Measurements from ENCODE around the gene NCMAP. TPM values are rescaled to one million over a fixed set of nuclear protein-coding genes. Genes with fewer than 3 reads are reported as not detected.
A peak's percentile ranks its signal among the peaks of the same experiment; 100 is the strongest.
"Not testable (repeated sequence)": the region's sequence is repeated elsewhere in the genome, so short reads cannot be mapped to it uniquely, and the experiment has no call there.

NCMAP gene
- total RNA-seq (2014; rRNA removed; shearing (Covaris generic)): not detected in 2 replicates

- DNase-seq (ENCODE audit: low spot score): no peak
Measured at GRCh38 chr1:24555591-24556413, at the start of gene NCMAP. TSS of gene NCMAP (plus strand) at chr1:24556087. CDS start at chr1:24595431, 39,344 bp downstream.

- no peak for DNase-seq (ENCODE audit: low spot score)
Measured at GRCh38 chr1:24506691-24507381, 49.1 kb upstream of the NCMAP start.

GRCh38 chr1:24507405-24507804, 48.5 kb upstream of the NCMAP start:
- no peak for DNase-seq (ENCODE audit: low spot score)

DNA sequence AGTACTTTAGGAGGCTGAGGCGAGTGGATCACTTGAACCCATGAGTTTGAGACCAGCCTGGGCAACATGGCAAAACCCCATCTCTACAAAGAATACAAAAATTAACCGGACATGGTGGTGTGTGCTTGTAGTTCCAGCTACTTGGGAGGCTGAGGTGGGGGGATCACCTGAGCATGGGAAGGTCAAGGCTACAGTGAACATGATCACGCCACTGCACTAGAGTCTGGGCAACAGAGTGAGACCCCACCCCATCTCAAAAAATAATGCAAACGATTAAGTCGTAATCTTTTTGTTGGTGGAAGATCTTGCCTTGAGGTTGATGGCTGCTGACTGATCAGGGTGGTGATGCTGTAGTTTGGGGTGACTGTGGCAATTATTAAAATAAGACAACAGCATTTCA, 47.0 kb upstream of the NCMAP start:
- no peak for DNase-seq (ENCODE audit: low spot score)

- DNase-seq (ENCODE audit: low spot score): no peak
Measured at GRCh38 chr1:24513706-24514105, 42.2 kb upstream of the NCMAP start.

DNA sequence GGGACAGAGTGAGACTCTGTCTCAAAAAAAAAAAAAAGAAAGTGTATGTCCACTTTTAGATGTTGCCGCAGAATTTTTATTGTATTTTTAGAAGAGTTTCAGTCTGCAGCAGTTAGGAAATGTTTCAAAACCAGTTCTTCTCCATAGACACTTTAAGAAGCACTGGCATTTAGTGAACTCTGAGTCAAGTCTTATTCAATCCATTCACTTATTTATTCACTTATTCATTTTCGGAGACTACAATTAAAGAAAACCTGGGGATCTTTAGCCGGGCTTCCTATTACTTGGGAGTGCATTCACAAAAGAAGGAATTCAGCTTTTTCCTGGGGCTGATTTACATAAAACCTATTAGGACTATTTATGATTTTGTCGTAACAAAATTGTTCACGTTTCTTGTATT, 40.9 kb upstream of the NCMAP start:
- DNase-seq (ENCODE audit: low spot score): no peak

DNA sequence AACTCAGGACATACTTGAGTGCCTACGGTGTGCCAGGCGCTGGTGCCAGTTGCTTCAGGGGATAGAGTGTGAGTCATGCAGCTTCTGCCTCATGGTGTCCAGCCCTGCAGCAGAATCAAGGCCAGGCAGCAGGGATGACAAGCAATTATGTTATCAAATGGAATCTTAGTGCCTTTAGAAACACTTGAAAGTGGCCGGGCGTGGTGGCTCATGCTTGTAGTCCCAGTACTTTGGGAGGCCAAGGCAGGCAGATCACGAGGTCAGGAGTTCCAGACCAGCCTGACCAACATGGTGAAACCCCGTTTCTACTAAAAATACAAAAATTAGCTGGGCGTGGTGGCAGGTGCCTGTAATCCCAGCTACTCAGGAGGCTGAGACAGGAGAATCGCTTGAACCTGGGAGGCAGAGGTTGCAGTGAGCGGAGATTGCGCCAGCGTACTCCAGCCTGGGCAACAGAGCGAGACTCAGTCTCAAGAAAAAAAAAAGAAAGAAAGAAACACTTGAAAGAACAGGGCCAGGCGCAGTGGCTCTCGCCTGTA, 40.1 kb upstream of the NCMAP start:
- peak; percentile 59 for DNase-seq (ENCODE audit: low spot score)

- DNase-seq (ENCODE audit: low spot score): no peak
Measured at GRCh38 chr1:24516506-24516905, 39.4 kb upstream of the NCMAP start.

GRCh38 chr1:24517898-24518297, 38.0 kb upstream of the NCMAP start:
- DNase-seq (ENCODE audit: low spot score): no peak

DNA sequence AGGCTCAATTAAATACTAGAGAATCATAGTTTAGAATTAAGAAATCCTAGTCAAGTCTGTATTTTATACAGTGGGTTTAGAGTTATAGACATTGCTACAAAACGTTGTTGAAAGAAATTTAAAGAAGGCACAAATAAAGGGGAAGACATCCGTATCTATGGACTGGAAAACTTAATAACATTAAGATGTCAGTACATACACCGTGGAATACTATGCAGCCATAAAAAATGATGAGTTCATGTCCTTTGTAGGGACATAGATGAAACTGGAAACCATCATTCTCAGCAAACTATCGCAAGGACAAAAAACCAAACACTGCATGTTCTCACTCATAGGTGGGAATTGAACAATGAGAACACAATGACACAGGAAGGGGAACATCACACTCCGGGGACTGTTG, 35.6 kb upstream of the NCMAP start:
- not testable (repeated sequence) for DNase-seq (ENCODE audit: low spot score)

DNA sequence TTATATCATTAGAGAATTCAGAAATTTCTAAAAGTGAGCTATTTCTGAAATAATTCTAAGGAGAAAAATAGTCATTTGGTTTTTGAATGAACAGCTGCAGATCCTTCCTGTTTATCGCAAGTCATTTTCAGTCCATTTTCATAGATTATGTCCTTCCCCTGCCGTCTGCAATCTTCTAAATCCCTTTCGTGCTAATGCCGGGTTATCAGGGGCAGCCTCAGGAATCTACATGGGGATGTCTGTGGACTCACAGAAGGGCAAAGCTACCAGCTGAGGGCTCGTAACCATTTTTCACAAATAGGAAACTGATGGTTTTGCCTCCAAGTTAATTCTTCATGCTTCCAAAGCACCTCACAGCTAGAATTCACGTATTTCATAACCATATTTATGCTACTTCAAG, 30.3 kb upstream of the NCMAP start:
- DNase-seq (ENCODE audit: low spot score): no peak

GRCh38 chr1:24526045-24526444, 29.8 kb upstream of the NCMAP start:
- DNase-seq (ENCODE audit: low spot score): no peak

DNA sequence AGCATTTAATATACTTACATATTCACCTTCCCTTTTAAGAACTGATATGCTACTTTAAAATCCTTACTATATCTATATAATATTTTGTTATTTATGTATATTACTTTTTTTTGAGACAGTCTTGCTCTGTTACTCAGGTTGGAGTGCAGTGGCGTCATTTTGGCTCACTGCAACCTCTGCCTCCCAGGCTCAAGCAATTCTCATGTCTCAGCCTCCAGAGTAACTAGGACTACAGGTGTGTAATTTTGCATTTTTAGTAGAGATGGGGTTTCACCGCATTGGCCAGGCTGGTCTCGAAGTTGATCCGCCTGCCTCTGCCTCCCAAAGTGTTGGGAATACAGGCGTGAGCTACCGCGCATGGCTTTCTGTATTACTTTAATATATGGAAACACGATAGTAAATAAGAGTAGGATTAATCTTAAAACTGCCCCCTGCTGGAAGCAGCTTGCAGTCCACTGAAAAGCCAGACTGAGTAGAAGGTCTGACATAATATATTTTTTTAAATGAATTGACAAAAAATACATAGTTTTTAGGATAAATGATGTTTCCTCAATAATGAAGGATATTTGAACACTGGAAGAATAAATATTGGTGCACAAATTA, 28.8 kb upstream of the NCMAP start:
- DNase-seq (ENCODE audit: low spot score): no peak

DNA sequence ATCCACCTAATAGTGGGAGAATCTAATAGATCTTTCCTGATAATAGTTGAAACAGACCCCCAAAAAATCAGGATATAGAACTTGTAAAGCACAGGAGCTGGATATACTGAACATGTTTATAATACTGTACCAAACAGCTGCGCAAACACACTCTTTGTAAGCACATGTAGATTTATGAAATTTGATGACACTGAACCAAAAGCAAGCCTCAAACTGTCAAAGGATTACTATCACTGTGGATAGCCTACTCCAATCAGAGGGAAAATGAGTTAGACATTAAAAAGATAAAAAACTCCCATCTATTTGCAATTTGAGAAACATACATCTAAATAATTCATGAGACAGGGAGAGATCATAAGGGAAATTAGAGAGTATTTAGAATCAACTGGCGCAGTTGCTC, 27.1 kb upstream of the NCMAP start:
- no peak for DNase-seq (ENCODE audit: low spot score)

- not testable (repeated sequence) for DNase-seq (ENCODE audit: low spot score)
Measured at GRCh38 chr1:24529292-24529691, 26.6 kb upstream of the NCMAP start.

DNA sequence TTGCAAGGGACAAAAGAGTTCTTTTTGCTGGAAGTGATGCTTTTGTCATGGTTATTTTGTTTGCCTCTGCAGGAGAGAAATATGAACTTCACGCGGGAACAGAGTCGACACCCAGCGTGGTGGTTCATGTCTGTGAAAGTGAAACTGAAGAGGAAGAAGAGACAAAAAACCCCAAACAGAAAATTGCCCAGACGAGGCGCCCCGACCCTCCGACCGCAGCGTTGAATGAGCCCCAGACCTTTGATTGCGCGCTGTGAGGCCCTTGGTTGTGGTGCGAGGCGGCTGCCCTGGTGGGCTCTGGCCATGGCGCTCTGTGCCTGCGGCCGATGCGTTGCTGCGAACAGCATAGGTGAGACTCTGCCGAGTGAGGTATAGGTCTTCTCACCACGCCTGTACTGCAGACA, 20.9 kb upstream of the NCMAP start:
- DNase-seq (ENCODE audit: low spot score): no peak

DNA sequence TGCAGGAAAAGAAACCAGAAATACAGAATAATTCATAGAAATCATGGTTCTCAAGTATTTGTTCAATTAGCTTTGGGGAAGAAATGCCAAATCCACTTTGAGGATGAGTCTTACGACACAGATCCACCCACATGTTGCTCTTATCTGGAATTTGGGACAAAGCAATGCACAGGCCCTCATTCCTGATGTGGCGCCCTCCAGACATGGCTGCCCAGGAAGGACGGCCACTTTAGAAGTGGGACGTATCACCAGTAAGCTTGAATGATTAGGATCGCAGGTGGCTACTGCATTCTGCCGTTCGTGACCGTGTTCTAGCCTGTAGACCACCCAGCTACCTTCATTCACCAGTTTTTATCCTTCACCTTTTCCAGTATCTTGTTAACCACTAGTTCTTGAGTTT, 20.1 kb upstream of the NCMAP start:
- no peak for DNase-seq (ENCODE audit: low spot score)

DNA sequence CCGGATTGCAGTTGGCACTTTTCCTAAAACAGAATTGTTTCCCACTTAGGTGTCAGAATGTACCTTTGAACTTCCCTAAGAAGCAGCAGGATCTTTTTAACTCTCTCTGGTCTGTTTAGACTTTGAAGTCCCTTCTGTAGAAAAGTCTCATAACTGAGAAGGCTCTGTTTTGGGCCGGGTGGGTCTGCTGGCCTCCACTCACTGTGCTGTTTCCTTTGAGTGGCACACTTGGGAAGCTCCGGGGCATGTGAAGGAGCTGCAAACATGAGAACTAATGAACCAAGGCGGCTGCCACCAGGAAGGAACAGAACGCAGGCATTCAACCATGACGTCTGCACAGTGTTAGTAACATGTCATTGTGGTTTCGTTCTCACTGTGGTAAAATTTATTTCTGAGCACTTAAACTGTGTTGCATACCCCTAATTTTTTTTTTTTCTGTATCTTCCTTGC, 19.5 kb upstream of the NCMAP start:
- DNase-seq (ENCODE audit: low spot score): peak; percentile 72

GRCh38 chr1:24540051-24540905, 15.6 kb upstream of the NCMAP start:
- no peak for DNase-seq (ENCODE audit: low spot score)

GRCh38 chr1:24540906-24541710, 14.8 kb upstream of the NCMAP start:
- DNase-seq (ENCODE audit: low spot score): peak; percentile 75

Data from H4 (cell line).